T-helper 2 cell treated with Interferon-gamma antibody and Interleukin-4, amounts not matched to agents 100 ng/mL and 5 ng/mL, for 36 hours (primary cell): ENCODE measurements around the gene NIFK. TPM values are rescaled to one million over a fixed set of nuclear protein-coding genes. Genes with fewer than 3 reads are reported as not detected.
"Not testable (repeated sequence)": the region's sequence is repeated elsewhere in the genome, so short reads cannot be mapped to it uniquely, and the experiment has no call there.

Experiments
- intact Hi-C: fragments of 100-400 bp; cut with micrococcal nuclease; formaldehyde crosslinking; loops from one replicate; pipeline ENCODE4 v1.15.1; 2023
- total RNA-seq: library from RNA; stranded (reverse); gene quantifications from 2 replicates; pipeline ENCODE4 v1.2.3, GENCODE V29; 2022

The NIFK gene
- total RNA-seq, 1 donor from 2014 or later = 87.7 TPM

- intact Hi-C loops = no loop called here
These were observed 39.5 kb downstream of the NIFK start for GRCh38 chr2:121697108-121697631.

GRCh38 chr2:121696410-121696930, 40.2 kb downstream of the NIFK start:
- intact Hi-C loops = no loop called here

GRCh38 chr2:121695171-121695451, 41.6 kb downstream of the NIFK start:
- intact Hi-C loops = no loop called here

- intact Hi-C loops = no loop called here
These were observed 42.1 kb downstream of the NIFK start for GRCh38 chr2:121694398-121695170.

- intact Hi-C loops = not testable (repeated sequence)
These were observed 46.1 kb downstream of the NIFK start for GRCh38 chr2:121690572-121690971.

GRCh38 chr2:121690095-121690494, 46.6 kb downstream of the NIFK start:
- intact Hi-C loops = no loop called here

- intact Hi-C loops = no loop called here
These were observed 47.3 kb downstream of the NIFK start for GRCh38 chr2:121689356-121689755.

- intact Hi-C loops = no loop called here
These were observed 47.9 kb downstream of the NIFK start for GRCh38 chr2:121688820-121689219.

GRCh38 chr2:121686902-121687301, 49.8 kb downstream of the NIFK start:
- intact Hi-C loops = no loop called here

GRCh38 chr2:121686218-121686617, 50.5 kb downstream of the NIFK start:
- intact Hi-C loops = no loop called here

GRCh38 chr2:121682396-121683298, 54.0 kb downstream of the NIFK start:
- intact Hi-C loops = no loop called here

- intact Hi-C loops = no loop called here
These were observed 58.8 kb downstream of the NIFK start for GRCh38 chr2:121677855-121678254.

Other genes starting within 250 kb of the NIFK start
- gene RNU4ATAC, start 206.0 kb downstream of the NIFK start, total RNA-seq = not detected in 2 replicates
- 54.7 and 55.9 TPM in 2 replicates for gene CLASP1, start 87.4 kb downstream of the NIFK start, total RNA-seq
- 61.5 and 72.2 TPM in 2 replicates for gene TSN, start 18.8 kb upstream of the NIFK start, total RNA-seq